HT-29 (cell line): ENCODE results near the gene SIRT2. TPM values are rescaled to one million over a fixed set of nuclear protein-coding genes. Genes with fewer than 3 reads are reported as not detected.
"Not testable (repeated sequence)": the region's sequence is repeated elsewhere in the genome, so short reads cannot be mapped to it uniquely, and the experiment has no call there.

Experiments
- DNase-seq: peaks from one replicate; pipeline ENCODE4 v3.0.0-alpha.2; 2015; ENCODE audit warnings: low spot score
- total RNA-seq: library from RNA; depleted of rRNA; stranded (reverse); fragments of >200 nt; shearing (Covaris generic); gene quantifications from 2 replicates; pipeline ENCODE4 v1.2.3, GENCODE V29; 2014; rRNA removed

Gene SIRT2
- total RNA-seq, 1 experiment from 2014 or later, result 69.8 TPM

DNA sequence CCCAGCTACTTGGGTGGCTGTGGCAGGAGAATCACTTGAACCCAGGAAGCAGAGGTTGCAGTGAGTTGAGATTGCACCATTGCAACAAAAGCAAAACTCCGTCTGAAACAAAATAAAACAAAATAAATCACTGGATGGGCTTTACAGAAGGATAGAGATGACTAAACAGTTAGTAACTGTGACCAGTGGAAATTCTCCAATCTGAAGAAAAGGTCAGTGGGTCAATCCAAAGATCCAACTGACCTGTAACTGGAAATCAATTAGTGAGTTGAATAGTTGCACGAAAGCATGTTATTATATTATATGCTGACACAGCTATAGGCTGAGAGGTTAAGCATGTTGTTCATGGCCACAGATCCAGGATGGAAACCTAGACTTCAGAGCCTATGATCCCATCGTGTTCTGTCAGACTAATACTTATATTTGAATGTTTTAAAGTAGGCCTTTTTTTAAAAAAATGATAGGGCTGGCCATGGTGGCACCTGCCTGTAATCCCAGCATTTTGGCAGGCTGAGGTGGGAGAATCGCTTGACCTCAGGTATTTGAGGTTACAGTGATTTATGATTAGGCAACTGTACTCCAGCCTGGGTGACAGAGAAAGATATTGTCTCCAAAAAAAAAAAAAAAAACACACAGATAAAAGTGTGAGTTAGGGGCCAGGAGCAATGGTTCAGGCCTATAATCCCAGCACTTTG is 69.2 kb downstream of the SIRT2 start:
- no peak for DNase-seq

DNA sequence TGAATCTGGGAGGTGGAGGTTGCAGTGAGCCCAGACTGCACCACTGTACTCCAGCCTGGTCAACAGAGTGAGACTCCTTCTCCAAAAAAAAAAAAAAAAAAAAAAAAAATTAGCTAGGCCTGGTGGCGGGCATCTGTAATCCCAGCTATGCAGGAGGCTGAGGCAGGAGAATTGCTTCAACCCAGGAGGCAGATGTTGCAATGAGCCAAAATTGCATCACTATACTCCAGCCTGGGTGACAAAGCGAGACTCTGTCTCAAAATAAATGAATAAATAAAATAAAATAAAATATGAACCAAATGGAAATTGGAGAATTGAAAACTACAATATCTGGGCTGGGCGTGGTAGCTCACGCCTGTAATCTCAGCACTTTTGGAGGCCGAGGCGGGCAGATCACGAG is 70.2 kb downstream of the SIRT2 start:
- not testable (repeated sequence) for DNase-seq

Other genes starting within 250 kb of the SIRT2 start
- 50.6 and 53.9 TPM in 2 replicates for gene CAPN12, start 155.1 kb downstream of the SIRT2 start, total RNA-seq
- 1.5 TPM in 1 of 2 replicates, not detected in the other for gene LGALS7, start 126.1 kb downstream of the SIRT2 start, total RNA-seq
- gene LGALS7B, start 110.4 kb downstream of the SIRT2 start, total RNA-seq, result 6.0 TPM in 1 of 2 replicates, not detected in the other
- 959 and 1,005 TPM in 2 replicates for gene LGALS4, start 86.7 kb downstream of the SIRT2 start, total RNA-seq
- 252 and 285 TPM in 2 replicates for gene ECH1, start 67.8 kb downstream of the SIRT2 start, total RNA-seq
- 389 and 434 TPM in 2 replicates for gene HNRNPL, start 49.6 kb downstream of the SIRT2 start, total RNA-seq
- 8.6 and 13.1 TPM in 2 replicates for gene RINL, start 21.3 kb downstream of the SIRT2 start, total RNA-seq
- gene NFKBIB, start 351 bp upstream of the SIRT2 start, total RNA-seq, result 101 and 106 TPM in 2 replicates
- gene CCER2, start 12.6 kb upstream of the SIRT2 start, total RNA-seq, result 0.16 TPM in 1 of 2 replicates, not detected in the other
- 100 and 110 TPM in 2 replicates for gene SARS2, start 31.1 kb upstream of the SIRT2 start, total RNA-seq
- gene MRPS12, start 31.3 kb upstream of the SIRT2 start, total RNA-seq, result 350 and 367 TPM in 2 replicates
- gene FBXO17, start 76.1 kb upstream of the SIRT2 start, total RNA-seq, result not detected in 2 replicates
- not detected in 2 replicates for gene FBXO27, start 132.9 kb upstream of the SIRT2 start, total RNA-seq
- not detected in 2 replicates for gene ACP7, start 184.8 kb upstream of the SIRT2 start, total RNA-seq
- gene PAK4, start 226.2 kb upstream of the SIRT2 start, total RNA-seq, result 42.3 and 46.5 TPM in 2 replicates